IPS DF 4.7 (cell line): ENCODE data around the gene VPS50.

ENCODE experiments used
- DNase-seq: peaks from one replicate; pipeline ENCODE4 v3.0.0-alpha.2; 2013; ENCODE audit warnings: low spot score; ENCODE audit errors: extremely low read depth

Gene VPS50

DNA sequence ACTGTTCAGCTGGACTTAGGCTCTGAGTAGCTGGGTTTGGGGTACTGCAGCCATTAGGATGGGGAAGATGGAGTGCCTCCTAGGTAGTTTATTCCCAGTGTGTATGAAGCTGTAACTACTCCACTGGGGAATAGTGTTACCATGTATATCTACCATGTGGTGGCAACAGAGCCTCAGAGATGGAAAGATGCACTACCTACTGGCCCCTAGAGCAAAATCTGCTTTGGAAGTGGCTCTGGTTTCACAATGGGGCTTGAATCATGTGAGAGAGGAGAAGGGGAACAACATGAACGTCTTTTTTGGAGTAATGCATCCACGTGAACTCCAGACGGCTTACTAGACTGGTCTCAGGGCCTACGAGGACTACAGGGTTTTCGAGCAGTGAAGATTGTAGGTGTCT lies 175.1 kb downstream of the VPS50 start:
- no peak for DNase-seq

DNA sequence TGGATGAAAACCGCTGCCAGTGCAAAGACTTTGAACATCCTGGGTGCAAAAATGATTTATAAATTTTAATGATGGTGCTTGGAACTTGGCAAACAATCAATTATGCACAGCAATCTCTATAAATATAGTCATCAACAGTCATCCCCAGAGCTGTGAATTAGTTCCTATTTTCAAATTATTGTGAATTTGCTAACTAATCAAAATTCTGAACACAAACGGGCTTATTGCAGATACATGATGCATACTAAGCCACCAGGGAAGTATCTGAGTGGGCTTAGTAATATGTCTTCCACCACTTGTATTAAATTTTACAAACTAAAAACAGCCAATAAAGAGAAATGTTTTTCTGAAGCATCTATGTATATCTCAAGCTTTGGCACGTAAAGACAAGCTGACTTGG lies 177.2 kb downstream of the VPS50 start:
- no peak for DNase-seq
